Transverse colon (tissue), 4 donors: ENCODE results near the gene NHS. TPM values are rescaled to one million over a fixed set of nuclear protein-coding genes. Genes with fewer than 3 reads are reported as not detected.

ENCODE experiments used
- DNase-seq: peaks from one replicate; pipeline ENCODE4 v3.0.0-alpha.2; 2019
- H3K27ac ChIP-seq, 4 donors: fragments of 200-600 bp; sonication (generic); 2 replicates each; pipeline ENCODE4 v1.5.1; 2016 to 2018; ENCODE audit warnings: inconsistent platforms in 4 of 4
- H3K27me3 ChIP-seq: fragments of 200-600 bp; sonication (generic); 2 replicates; pipeline ENCODE4 v1.5.1; 2017; ENCODE audit warnings: inconsistent platforms
- H3K36me3 ChIP-seq, 4 donors: fragments of 200-600 bp; sonication (generic); 2 replicates each; pipeline ENCODE4 v1.5.1; 2017 to 2019; ENCODE audit warnings: inconsistent platforms in 4 of 4
- H3K4me1 ChIP-seq, 4 donors: fragments of 200-600 bp; sonication (generic); 2 replicates each; pipeline ENCODE4 v1.5.1; 2017 to 2020; ENCODE audit warnings: inconsistent platforms in 4 of 4
- H3K4me3 ChIP-seq, 4 donors: fragments of 200-600 bp; sonication (generic); 1 replicate in 1 of 4; 2 replicates in 3 of 4; pipeline versions ENCODE4 v1.5.1 to v1.6.1; 2017 to 2019; ENCODE audit warnings: inconsistent platforms in 4 of 4
- H3K9me3 ChIP-seq, 2 donors: fragments of 200-600 bp; sonication (generic); 2 replicates each; pipeline ENCODE4 v1.5.1; 2017 to 2019; ENCODE audit warnings: inconsistent platforms in 2 of 2
- CTCF ChIP-seq, 5 experiments: fragments of 200-600 bp in 3 of 5; fragments of 450-650 bp in 2 of 5; sonication (generic) in 3 of 5; IDR thresholded peaks; 1 replicate in 2 of 5; 2 replicates in 3 of 5; pipeline ENCODE4 v1.5.1; 2016 to 2017; ENCODE audit warnings: antibody characterized with exemption in 5 of 5, inconsistent platforms in 3 of 5, mild to moderate bottlenecking in 2 of 5, moderate library complexity in 1 of 5
- EP300 ChIP-seq: sonication (generic); formaldehyde crosslinking; IDR thresholded peaks from one replicate; pipeline ENCODE4 v1.6.1; 2017; ENCODE audit warnings: antibody characterized with exemption, low read depth
- POLR2A ChIP-seq: fragments of 450-650 bp; IDR thresholded peaks from one replicate; pipeline ENCODE4 v1.6.1; 2016; ENCODE audit warnings: antibody characterized with exemption, mild to moderate bottlenecking, moderate library complexity
- POLR2AphosphoS5 ChIP-seq, 3 donors: sonication (generic); formaldehyde crosslinking; IDR thresholded peaks; one replicate each; pipeline ENCODE4 v1.6.1; 2016; ENCODE audit warnings: antibody characterized with exemption in 3 of 3
- WGBS, 2 donors: methylation state at CpG; one replicate each; pipeline ENCODE4 v1.1.5; 2018; ENCODE audit warnings: low coverage in 1 of 2; 5-methylcytosine and 5-hydroxymethylcytosine counted together
- in situ Hi-C, 4 donors: fragments of 200-750 bp; cut with MboI; loops; one replicate each; pipeline versions ENCODE4 v1.15.0 to v1.15.1; 2017; ENCODE audit warnings: low sequenced_read_pairs in 3 of 4, low pct_ligation_motif_present in 1 of 4, low pct_unique_long_range_greater_than_20kb in 1 of 4
- intact Hi-C: fragments of 100-400 bp; cut with DNase I; formaldehyde crosslinking; loops from one replicate; pipeline ENCODE4 v1.15.1; 2023; ENCODE audit warnings: low total_unique reads
- total RNA-seq, 4 donors: library from RNA; depleted of rRNA; stranded (reverse); fragments of >200 nt; gene quantifications; one replicate each; pipeline ENCODE4 v1.1.0, GENCODE V29; 2016

Gene NHS
- total RNA-seq, 4 donors from 2014 or later: 1.2 to 10.7 (median 5.0) TPM

DNA sequence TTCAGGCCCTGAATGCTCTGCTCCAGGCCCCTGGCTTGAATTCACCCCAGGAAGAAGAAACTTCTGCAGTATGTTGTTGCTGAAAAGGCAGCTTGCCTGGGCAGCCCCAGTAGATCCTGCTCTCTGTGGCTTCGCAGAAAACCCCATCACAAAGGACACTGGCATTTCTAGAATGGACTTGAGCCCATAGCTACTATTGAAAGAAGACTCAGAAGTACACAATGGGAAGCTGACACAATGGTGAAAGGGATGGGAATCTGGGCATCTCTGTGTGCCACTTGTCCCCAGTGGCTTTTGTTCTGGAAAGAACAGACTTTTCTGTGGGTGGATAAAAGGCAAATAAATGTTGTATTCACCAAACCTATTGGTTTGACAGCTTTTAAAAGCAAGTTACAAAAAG is 294.9 kb downstream of the NHS start:
- intact Hi-C loops: no loop called here
- TF ChIP-seq CTCF (IDR thresholded peaks at IDR 0.05): no peak
- TF ChIP-seq EP300: no peak
- TF ChIP-seq POLR2A: no peak
- TF ChIP-seq POLR2AphosphoS5 (IDR thresholded peaks at IDR 0.05): no peak
- in situ Hi-C loops: no loop called here
- Histone ChIP-seq H3K27ac (no peak overlapping the region), H3K9me3 (no peaks in the 10 kb centered on the region), H3K27me3 (no peaks in the 10 kb centered on the region), H3K4me1 (no peaks in the 10 kb centered on the region), H3K36me3 (no peaks in the 10 kb centered on the region), H3K4me3 (no peak overlapping the region)
- 69% methylated on average over 1 of the region's 1 CpG; no CpG with 5 or more reads in 1 of the 2 donors for WGBS, 2 donors
- DNase-seq: no peak

GRCh38 chrX:17670874-17671273 is 295.9 kb downstream of the NHS start:
- no peaks in the 10 kb centered on the region for H3K9me3 ChIP-seq
- in situ Hi-C loops (no loop called here), intact Hi-C loops (no loop called here)
- no peaks in the 10 kb centered on the region for H3K4me1 ChIP-seq
- DNase-seq: no peak
- H3K4me3 ChIP-seq: no peak overlapping the region
- H3K27ac ChIP-seq: no peak overlapping the region
- no peaks in the 10 kb centered on the region for H3K27me3 ChIP-seq
- no peaks in the 10 kb centered on the region for H3K36me3 ChIP-seq
- WGBS, 2 donors: 58% methylated on average over 3 of the region's 3 CpGs; no CpG with 5 or more reads in 1 of the 2 donors
- no peak for TF ChIP-seq EP300
- TF ChIP-seq POLR2AphosphoS5 (IDR thresholded peaks at IDR 0.05): no peak
- no peak for TF ChIP-seq POLR2A
- no peak for TF ChIP-seq CTCF (IDR thresholded peaks at IDR 0.05)

DNA sequence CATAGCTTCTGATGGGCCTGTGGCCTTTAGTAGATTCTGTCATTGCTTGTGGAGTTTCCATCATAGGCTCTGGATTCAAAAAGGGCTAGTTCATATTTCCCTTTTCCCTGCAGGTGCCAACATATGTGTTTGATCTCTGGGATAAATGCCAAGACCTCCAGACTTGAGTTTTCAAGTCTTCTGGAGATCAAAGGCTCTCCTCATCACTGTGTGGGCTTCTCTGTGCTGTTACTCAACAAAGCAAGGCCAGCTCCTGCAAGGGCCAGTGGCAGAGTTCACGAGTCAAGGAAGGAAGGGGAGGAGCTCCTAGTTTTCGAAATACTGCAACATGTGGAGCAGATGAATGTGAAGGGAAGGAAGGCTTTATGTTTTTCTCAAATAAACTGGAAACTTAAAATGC is 299.6 kb downstream of the NHS start:
- Histone ChIP-seq H3K36me3 (no peaks in the 10 kb centered on the region), H3K27ac (no peak overlapping the region), H3K9me3 (no peaks in the 10 kb centered on the region), H3K27me3 (no peaks in the 10 kb centered on the region), H3K4me3 (no peak overlapping the region), H3K4me1 (peaks cover 0 to 3% (median 0%) of the 10 kb centered on the region in 4 donors)
- TF ChIP-seq EP300 (no peak), CTCF (IDR thresholded peaks at IDR 0.05) (no peak), POLR2A (no peak), POLR2AphosphoS5 (IDR thresholded peaks at IDR 0.05) (no peak)
- DNase-seq: no peak
- in situ Hi-C loops (no loop called here), intact Hi-C loops (no loop called here)
- WGBS, 2 donors: 34% methylated on average over 2 of the region's 2 CpGs; no CpG with 5 or more reads in 1 of the 2 donors

DNA sequence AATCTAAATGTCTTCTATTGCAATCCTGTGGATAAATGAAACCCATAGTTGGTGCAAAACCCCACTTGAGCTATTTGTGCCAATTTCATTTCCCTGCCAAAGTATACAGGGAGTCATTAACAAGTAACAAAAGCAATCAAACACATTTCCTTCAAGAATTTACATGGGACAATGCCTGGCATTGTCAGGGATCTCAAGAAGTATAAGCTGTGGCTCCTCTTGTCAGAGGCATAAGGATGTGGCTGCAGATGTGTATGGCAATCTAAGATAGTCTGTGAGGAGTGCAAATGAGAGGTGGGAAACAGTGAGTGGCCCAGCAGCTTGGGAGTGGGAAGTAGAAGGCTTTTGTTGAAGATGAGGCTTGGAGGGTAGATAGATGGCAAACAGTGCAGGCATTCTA is 304.3 kb downstream of the NHS start:
- DNase-seq: no peak
- Histone ChIP-seq H3K4me3 (no peak overlapping the region), H3K27ac (no peak overlapping the region), H3K4me1 (peaks cover 0 to 13% (median 3%) of the 10 kb centered on the region in 4 donors), H3K36me3 (no peaks in the 10 kb centered on the region), H3K27me3 (no peaks in the 10 kb centered on the region), H3K9me3 (no peaks in the 10 kb centered on the region)
- intact Hi-C loops (no loop called here), in situ Hi-C loops (loop anchor here in 1 of 4 donors (25.0 kb wide), 1 partner anchor 442 kb away; no protein-coding TSS in a partner anchor)
- TF ChIP-seq POLR2A: no peak
- TF ChIP-seq POLR2AphosphoS5 (IDR thresholded peaks at IDR 0.05): no peak
- TF ChIP-seq CTCF (IDR thresholded peaks at IDR 0.05): no peak
- no peak for TF ChIP-seq EP300
